Sigmoid colon (tissue), 7 donors: ENCODE data around the gene LDLRAD4. TPM values are rescaled to one million over a fixed set of nuclear protein-coding genes. Genes with fewer than 3 reads are reported as not detected.

Experiments used
- DNase-seq: peaks from one replicate; pipeline ENCODE4 v3.0.0-alpha.2; 2019
- H3K27ac ChIP-seq, 4 donors: fragments of 200-600 bp; sonication (generic); one replicate each; pipeline ENCODE4 v1.5.1; 2016 to 2019; ENCODE audit warnings: mild to moderate bottlenecking in 1 of 4
- H3K27me3 ChIP-seq, 3 donors: fragments of 200-600 bp; sonication (generic); one replicate each; pipeline ENCODE4 v1.5.1; 2019; ENCODE audit warnings: mild to moderate bottlenecking in 1 of 3
- H3K36me3 ChIP-seq, 4 donors: fragments of 200-600 bp; sonication (generic); one replicate each; pipeline ENCODE4 v1.5.1; 2016 to 2019
- H3K4me1 ChIP-seq, 4 donors: fragments of 200-600 bp; sonication (generic); one replicate each; pipeline ENCODE4 v1.5.1; 2017 to 2019
- H3K4me3 ChIP-seq, 4 donors: fragments of 200-600 bp; sonication (generic); one replicate each; pipeline ENCODE4 v1.5.1; 2017 to 2019; ENCODE audit warnings: mild to moderate bottlenecking in 2 of 4, moderate library complexity in 1 of 4
- H3K9me3 ChIP-seq, 4 donors: fragments of 200-600 bp in 3 of 4; sonication (generic) in 3 of 4; one replicate each; pipeline versions ENCODE4 v1.5.1 to v1.6.1; 2013 to 2019
- EP300 ChIP-seq, 4 donors: sonication (generic); formaldehyde crosslinking; IDR thresholded peaks; one replicate each; pipeline ENCODE4 v1.6.1; 2017; ENCODE audit warnings: antibody characterized with exemption in 4 of 4
- POLR2A ChIP-seq, 2 donors: fragments of 450-650 bp; IDR thresholded peaks; one replicate each; pipeline ENCODE4 v1.6.1; 2016; ENCODE audit warnings: antibody characterized with exemption in 2 of 2, mild to moderate bottlenecking in 2 of 2, moderate library complexity in 2 of 2
- POLR2AphosphoS5 ChIP-seq, 4 donors: sonication (generic); formaldehyde crosslinking; IDR thresholded peaks; one replicate each; pipeline ENCODE4 v1.6.1; 2017; ENCODE audit warnings: antibody characterized with exemption in 4 of 4
- WGBS, 2 donors: extraction: QIAGEN DNeasy Blood & Tissue Kit; methylation state at CpG; one replicate each; pipeline ENCODE4 v1.1.7; 2013; 5-methylcytosine and 5-hydroxymethylcytosine counted together
- intact Hi-C: fragments of 100-400 bp; cut with DNase I; formaldehyde crosslinking; loops from one replicate; pipeline ENCODE4 v1.15.1; 2023
- polyA plus RNA-seq, 3 donors: library from polyadenylated mRNA; stranded (reverse); fragments of 200-250 nt; gene quantifications; one replicate each; pipeline ENCODE4 v1.2.3, GENCODE V29; 2013
- total RNA-seq, 4 donors: library from RNA; depleted of rRNA; stranded (reverse); fragments of >200 nt; gene quantifications; one replicate each; pipeline ENCODE4 v1.1.0, GENCODE V29; 2016
- TF ChIP-seq, protein P1 (sequence below), 4 experiments: fragments of 450-650 bp in 3 of 4; fragments of 200-600 bp in 1 of 4; IDR thresholded peaks; one replicate each; pipeline ENCODE4 v1.5.1; 2016 to 2019; ENCODE audit warnings: antibody characterized with exemption in 4 of 4, mild to moderate bottlenecking in 3 of 4, moderate library complexity in 2 of 4
- donor health status: healthy with polysubstance abuse.
- donor health status: Bipolar disorder and iron deficiency.
- donor health status: healthy.

The LDLRAD4 gene
- total and polyA plus RNA-seq, 7 donors = 1.2 to 28.2 (median 17.2) TPM

DNA sequence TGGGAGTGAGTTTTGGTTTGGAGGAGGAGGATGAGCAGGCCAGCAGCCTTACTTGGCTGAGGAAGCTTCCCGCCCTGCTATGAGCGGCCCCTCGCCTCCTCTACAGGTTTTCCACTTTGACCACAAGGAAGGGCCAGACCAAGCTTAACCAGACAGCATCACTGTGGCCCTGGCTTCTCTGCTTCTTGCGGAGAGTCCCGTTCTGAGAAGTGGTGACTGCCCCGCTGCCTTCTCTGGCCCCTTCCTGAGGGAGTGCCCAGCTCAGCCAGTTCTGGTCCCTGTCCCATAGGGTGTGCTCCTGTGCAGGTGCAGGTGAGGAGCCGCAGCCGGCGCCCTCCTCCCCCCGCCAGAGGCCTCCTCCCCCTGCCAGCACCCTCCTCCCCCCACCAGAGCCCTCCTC, 406.8 kb downstream of the LDLRAD4 start:
- Histone ChIP-seq H3K9me3 (no peaks in the 10 kb centered on the region), H3K4me3 (no peak overlapping the region), H3K4me1 (peaks cover 0 to 7% (median 5%) of the 10 kb centered on the region in 4 donors), H3K36me3 (peaks cover 0 to 4% (median 0%) of the 10 kb centered on the region in 4 donors), H3K27ac (no peak overlapping the region), H3K27me3 (no peaks in the 10 kb centered on the region)
- DNase-seq = no peak
- WGBS, 2 donors = 86% methylated on average over 10 of the region's 10 CpGs
- TF ChIP-seq, protein P1, sequence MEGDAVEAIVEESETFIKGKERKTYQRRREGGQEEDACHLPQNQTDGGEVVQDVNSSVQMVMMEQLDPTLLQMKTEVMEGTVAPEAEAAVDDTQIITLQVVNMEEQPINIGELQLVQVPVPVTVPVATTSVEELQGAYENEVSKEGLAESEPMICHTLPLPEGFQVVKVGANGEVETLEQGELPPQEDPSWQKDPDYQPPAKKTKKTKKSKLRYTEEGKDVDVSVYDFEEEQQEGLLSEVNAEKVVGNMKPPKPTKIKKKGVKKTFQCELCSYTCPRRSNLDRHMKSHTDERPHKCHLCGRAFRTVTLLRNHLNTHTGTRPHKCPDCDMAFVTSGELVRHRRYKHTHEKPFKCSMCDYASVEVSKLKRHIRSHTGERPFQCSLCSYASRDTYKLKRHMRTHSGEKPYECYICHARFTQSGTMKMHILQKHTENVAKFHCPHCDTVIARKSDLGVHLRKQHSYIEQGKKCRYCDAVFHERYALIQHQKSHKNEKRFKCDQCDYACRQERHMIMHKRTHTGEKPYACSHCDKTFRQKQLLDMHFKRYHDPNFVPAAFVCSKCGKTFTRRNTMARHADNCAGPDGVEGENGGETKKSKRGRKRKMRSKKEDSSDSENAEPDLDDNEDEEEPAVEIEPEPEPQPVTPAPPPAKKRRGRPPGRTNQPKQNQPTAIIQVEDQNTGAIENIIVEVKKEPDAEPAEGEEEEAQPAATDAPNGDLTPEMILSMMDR (IDR thresholded peaks at IDR 0.05) = no peak
- no peak for TF ChIP-seq POLR2A (IDR thresholded peaks at IDR 0.05)
- TF ChIP-seq EP300 (IDR thresholded peaks at IDR 0.05) = no peak
- no peak for TF ChIP-seq POLR2AphosphoS5 (IDR thresholded peaks at IDR 0.05)
- intact Hi-C loops = loop anchor here (5.0 kb wide), 1 partner anchor 248 kb away; no protein-coding TSS in a partner anchor

DNA sequence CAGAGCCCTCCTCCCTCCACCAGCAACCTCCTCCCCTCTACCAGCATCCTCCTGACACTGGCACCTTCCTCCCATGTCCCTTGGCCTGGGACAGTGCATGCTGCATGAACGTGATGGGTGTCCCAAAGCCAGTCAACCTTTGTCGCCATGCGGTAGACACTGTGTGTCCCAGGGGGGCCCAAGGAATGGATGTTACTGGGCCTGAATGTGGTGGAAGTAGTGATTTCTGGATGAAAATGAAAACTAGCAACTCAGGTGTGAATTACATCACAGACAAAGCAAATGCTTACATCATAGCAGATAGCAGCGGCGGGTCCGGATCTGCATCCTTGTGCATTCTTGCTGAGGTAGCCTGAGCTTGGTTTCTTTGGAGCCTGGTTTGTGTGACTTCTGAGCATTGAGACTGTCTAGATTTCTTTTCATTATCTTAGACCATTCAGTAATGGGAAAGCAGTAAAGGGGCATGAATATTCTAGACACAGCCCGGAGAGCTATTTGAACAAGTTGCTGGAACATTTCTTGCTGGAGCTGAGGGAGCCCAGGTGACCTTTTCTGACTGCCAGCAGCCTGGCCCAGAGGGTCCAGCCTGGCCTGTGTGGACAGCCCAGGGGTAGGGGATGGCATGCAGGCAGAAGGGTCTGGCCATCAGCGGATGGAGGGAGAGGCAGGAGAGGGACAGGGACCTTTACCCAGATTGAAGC, 407.4 kb downstream of the LDLRAD4 start:
- WGBS, 2 donors = 93 to 95% methylated on average over 8 of the region's 8 CpGs
- H3K36me3 ChIP-seq = peaks cover 0 to 4% (median 0%) of the 10 kb centered on the region in 4 donors
- intact Hi-C loops = loop anchor here (5.0 kb wide), 1 partner anchor 249 kb away; no protein-coding TSS in a partner anchor
- DNase-seq = no peak
- TF ChIP-seq, protein P1 (IDR thresholded peaks at IDR 0.05) = no peak
- TF ChIP-seq POLR2A (IDR thresholded peaks at IDR 0.05) (no peak), EP300 (IDR thresholded peaks at IDR 0.05) (no peak), POLR2AphosphoS5 (IDR thresholded peaks at IDR 0.05) (no peak)
- no peaks in the 10 kb centered on the region for H3K27me3 ChIP-seq
- H3K27ac ChIP-seq = no peak overlapping the region
- peaks cover 0 to 7% (median 5%) of the 10 kb centered on the region in 4 donors for H3K4me1 ChIP-seq
- H3K9me3 ChIP-seq = no peaks in the 10 kb centered on the region
- no peak overlapping the region for H3K4me3 ChIP-seq

DNA sequence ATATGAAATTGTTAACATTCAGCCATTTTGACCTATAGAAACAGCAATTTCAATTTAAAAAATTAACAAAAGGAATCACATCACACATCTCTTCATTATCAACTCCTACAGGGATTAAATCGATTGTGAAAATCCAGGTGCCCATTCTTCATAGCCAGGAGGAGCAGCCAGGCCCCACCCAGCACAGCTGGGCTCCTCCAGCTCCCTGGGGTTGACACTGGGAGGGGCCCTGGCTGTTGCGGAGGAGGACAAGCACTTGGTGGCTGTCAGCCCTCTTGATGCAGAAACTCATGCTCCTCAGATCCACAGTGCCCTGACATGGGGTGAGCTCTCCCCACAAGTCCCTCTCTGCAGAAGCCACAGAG, 408.0 kb downstream of the LDLRAD4 start:
- WGBS, 2 donors = 56 to 73% methylated on average over 2 of the region's 2 CpGs
- no peak overlapping the region for H3K4me3 ChIP-seq
- H3K9me3 ChIP-seq = no peaks in the 10 kb centered on the region
- TF ChIP-seq EP300 (IDR thresholded peaks at IDR 0.05) = no peak
- no peak for TF ChIP-seq POLR2AphosphoS5 (IDR thresholded peaks at IDR 0.05)
- TF ChIP-seq, protein P1 (IDR thresholded peaks at IDR 0.05) = no peak
- no peak for TF ChIP-seq POLR2A (IDR thresholded peaks at IDR 0.05)
- H3K27ac ChIP-seq = no peak overlapping the region
- H3K4me1 ChIP-seq = peaks cover 0 to 7% (median 5%) of the 10 kb centered on the region in 4 donors
- intact Hi-C loops = loop anchor here (5.0 kb wide), 1 partner anchor 249 kb away; no protein-coding TSS in a partner anchor
- H3K27me3 ChIP-seq = no peaks in the 10 kb centered on the region
- peaks cover 0 to 4% (median 0%) of the 10 kb centered on the region in 4 donors for H3K36me3 ChIP-seq
- DNase-seq = no peak

DNA sequence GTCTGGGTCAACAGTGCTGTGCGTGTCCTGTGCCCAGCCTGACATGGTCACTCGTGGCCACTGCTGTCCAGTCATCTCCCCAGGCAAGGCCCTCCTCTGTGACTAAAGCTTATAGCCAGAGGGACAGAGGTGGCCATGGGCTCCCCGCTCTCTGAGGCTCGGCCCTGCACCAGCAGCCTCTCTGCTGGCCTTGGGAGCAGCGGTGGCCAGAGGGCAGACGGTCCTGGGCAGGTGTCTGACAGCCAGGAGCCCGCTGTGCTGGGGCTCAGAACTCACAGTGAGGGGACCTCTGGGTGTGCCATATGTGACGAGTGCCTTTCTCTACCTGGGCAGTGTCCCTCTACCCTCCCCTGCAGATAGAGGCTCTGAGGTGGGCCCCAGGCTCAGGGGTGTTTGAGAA, 409.1 kb downstream of the LDLRAD4 start:
- Histone ChIP-seq H3K9me3 (no peaks in the 10 kb centered on the region), H3K4me3 (no peak overlapping the region), H3K27me3 (no peaks in the 10 kb centered on the region), H3K36me3 (no peaks in the 10 kb centered on the region), H3K4me1 (peaks cover 0 to 7% (median 5%) of the 10 kb centered on the region in 4 donors), H3K27ac (no peak overlapping the region)
- WGBS, 2 donors = 93% methylated on average over 8 of the region's 8 CpGs
- intact Hi-C loops = loop anchor here (5.0 kb wide), 1 partner anchor 250 kb away; no protein-coding TSS in a partner anchor
- DNase-seq = no peak
- TF ChIP-seq POLR2A (IDR thresholded peaks at IDR 0.05) (no peak), POLR2AphosphoS5 (IDR thresholded peaks at IDR 0.05) (no peak), EP300 (IDR thresholded peaks at IDR 0.05) (no peak)
- TF ChIP-seq, protein P1 (IDR thresholded peaks at IDR 0.05) = no peak
